Osteoblast (primary cell): ENCODE data around the gene DNAJB9. TPM values are rescaled to one million over a fixed set of nuclear protein-coding genes. Genes with fewer than 3 reads are reported as not detected.

Experiments
- DNase-seq: peaks from one replicate; pipeline ENCODE4 v3.0.0; 2011; ENCODE audit warnings: low spot score, mixed read lengths; ENCODE audit not compliant: insufficient read length; ENCODE audit errors: missing footprints
- H2AFZ ChIP-seq: 2 replicates; pipeline ENCODE4 v1.6.0; 2011; ENCODE audit warnings: mild to moderate bottlenecking, low read length
- H3K27ac ChIP-seq: 2 replicates; pipeline ENCODE4 v1.5.1; 2011; ENCODE audit warnings: mild to moderate bottlenecking, low read depth, low read length, moderate library complexity
- H3K27me3 ChIP-seq: 2 replicates; pipeline ENCODE4 v1.6.0; 2012; ENCODE audit warnings: mild to moderate bottlenecking, control low read depth, inconsistent platforms, low read length, moderate library complexity; ENCODE audit not compliant: insufficient read depth
- H3K36me3 ChIP-seq: 2 replicates; pipeline ENCODE4 v1.5.1; 2011; ENCODE audit warnings: mild to moderate bottlenecking, low read length, control low read depth, moderate library complexity; ENCODE audit not compliant: insufficient read depth
- H3K4me1 ChIP-seq: 2 replicates; pipeline ENCODE4 v1.5.1; 2011; ENCODE audit warnings: mild to moderate bottlenecking, low read length, control low read depth, moderate library complexity; ENCODE audit not compliant: insufficient read depth
- H3K4me2 ChIP-seq: 2 replicates; pipeline ENCODE4 v1.6.0; 2011; ENCODE audit warnings: mild to moderate bottlenecking, low read length; ENCODE audit not compliant: insufficient read depth
- H3K4me3 ChIP-seq: fragments of 200-600 bp; sonication (generic); 3 replicates; pipeline ENCODE4 v1.5.1; 2012; ENCODE audit warnings: mild to moderate bottlenecking, low read length, inconsistent platforms; ENCODE audit not compliant: insufficient read depth
- H3K79me2 ChIP-seq: 2 replicates; pipeline ENCODE4 v1.6.0; 2012; ENCODE audit warnings: mild to moderate bottlenecking, low read length, control low read depth, inconsistent platforms; ENCODE audit not compliant: insufficient read depth
- H3K9me3 ChIP-seq: 2 replicates; pipeline ENCODE4 v1.5.1; 2011; ENCODE audit warnings: low read depth, low read length, control low read depth
- H4K20me1 ChIP-seq: 2 replicates; pipeline ENCODE4 v1.6.0; 2012; ENCODE audit warnings: mild to moderate bottlenecking, low read length, control low read depth; ENCODE audit not compliant: insufficient read depth
- CTCF ChIP-seq: IDR thresholded peaks from 2 replicates; pipeline ENCODE4 v1.5.1; 2011; ENCODE audit warnings: mild to moderate bottlenecking, low read depth, low read length, moderate library complexity; ENCODE audit errors: extremely low read depth
- total RNA-seq: library from RNA; depleted of rRNA; stranded (reverse); fragments of >200 nt; gene quantifications from 2 replicates; pipeline ENCODE4 v1.2.3, GENCODE V29; 2012

The DNAJB9 gene
- total RNA-seq, 1 donor, result 24.6 TPM

- Histone ChIP-seq H3K9me3 (no peaks in the 10 kb centered on the region), H3K27me3 (no peaks in the 10 kb centered on the region), H2AFZ (no peak overlapping the region), H3K4me2 (no peak overlapping the region), H4K20me1 (no peaks in the 10 kb centered on the region), H3K4me1 (peaks cover 3% of the 10 kb centered on the region), H3K27ac (no peak overlapping the region), H3K36me3 (no peaks in the 10 kb centered on the region), H3K79me2 (no peaks in the 10 kb centered on the region), H3K4me3 (no peak overlapping the region)
- no peak for TF ChIP-seq CTCF
- no peak for DNase-seq
These were observed 16.2 kb downstream of the DNAJB9 start for GRCh38 chr7:108585843-108586242.

- Histone ChIP-seq H4K20me1 (no peaks in the 10 kb centered on the region), H3K79me2 (no peaks in the 10 kb centered on the region), H3K36me3 (no peaks in the 10 kb centered on the region), H2AFZ (no peak overlapping the region), H3K27ac (no peak overlapping the region), H3K4me2 (no peak overlapping the region), H3K9me3 (no peaks in the 10 kb centered on the region), H3K4me3 (no peak overlapping the region), H3K4me1 (peaks cover 3% of the 10 kb centered on the region), H3K27me3 (no peaks in the 10 kb centered on the region)
- no peak for TF ChIP-seq CTCF
- no peak for DNase-seq
These were observed 16.6 kb downstream of the DNAJB9 start for GRCh38 chr7:108586274-108586710.

GRCh38 chr7:108589199-108589598 is 19.5 kb downstream of the DNAJB9 start:
- Histone ChIP-seq H4K20me1 (no peaks in the 10 kb centered on the region), H3K27ac (no peak overlapping the region), H3K9me3 (no peaks in the 10 kb centered on the region), H3K27me3 (no peaks in the 10 kb centered on the region), H3K4me3 (no peak overlapping the region), H3K4me2 (no peak overlapping the region), H3K36me3 (no peaks in the 10 kb centered on the region), H3K79me2 (no peaks in the 10 kb centered on the region), H2AFZ (no peak overlapping the region), H3K4me1 (no peaks in the 10 kb centered on the region)
- TF ChIP-seq CTCF, result no peak
- DNase-seq, result no peak

GRCh38 chr7:108589874-108590273 is 20.2 kb downstream of the DNAJB9 start:
- H2AFZ ChIP-seq, result peak overlapping the region; percentile 50
- TF ChIP-seq CTCF, result no peak
- H3K27me3 ChIP-seq, result no peaks in the 10 kb centered on the region
- no peaks in the 10 kb centered on the region for H4K20me1 ChIP-seq
- no peaks in the 10 kb centered on the region for H3K36me3 ChIP-seq
- DNase-seq, result no peak
- H3K4me3 ChIP-seq, result no peak overlapping the region
- H3K4me1 ChIP-seq, result no peaks in the 10 kb centered on the region
- H3K4me2 ChIP-seq, result no peak overlapping the region
- H3K27ac ChIP-seq, result no peak overlapping the region
- H3K79me2 ChIP-seq, result no peaks in the 10 kb centered on the region
- H3K9me3 ChIP-seq, result no peaks in the 10 kb centered on the region
